Activated T-cell treated with anti-CD3 and anti-CD28 coated beads for 24 hours (primary cell): Measurements from ENCODE around the gene THBS3.

Experiments used
- DNase-seq: peaks from one replicate; pipeline ENCODE4 v3.0.0-alpha.2; 2020; ENCODE audit warnings: low read depth

Gene THBS3

GRCh38 chr1:155187456-155187891 lies 20.2 kb downstream of the THBS3 start:
- no peak for DNase-seq

GRCh38 chr1:155186794-155187455 lies 20.8 kb downstream of the THBS3 start:
- DNase-seq, result no peak

- DNase-seq, result no peak
Measured at GRCh38 chr1:155186067-155186793, 21.5 kb downstream of the THBS3 start.

GRCh38 chr1:155185783-155186066 lies 22.0 kb downstream of the THBS3 start:
- no peak for DNase-seq

- no peak for DNase-seq
Measured at GRCh38 chr1:155184835-155185782, 22.6 kb downstream of the THBS3 start.

- DNase-seq, result no peak
Measured at GRCh38 chr1:155184351-155184811, 23.3 kb downstream of the THBS3 start.

DNA sequence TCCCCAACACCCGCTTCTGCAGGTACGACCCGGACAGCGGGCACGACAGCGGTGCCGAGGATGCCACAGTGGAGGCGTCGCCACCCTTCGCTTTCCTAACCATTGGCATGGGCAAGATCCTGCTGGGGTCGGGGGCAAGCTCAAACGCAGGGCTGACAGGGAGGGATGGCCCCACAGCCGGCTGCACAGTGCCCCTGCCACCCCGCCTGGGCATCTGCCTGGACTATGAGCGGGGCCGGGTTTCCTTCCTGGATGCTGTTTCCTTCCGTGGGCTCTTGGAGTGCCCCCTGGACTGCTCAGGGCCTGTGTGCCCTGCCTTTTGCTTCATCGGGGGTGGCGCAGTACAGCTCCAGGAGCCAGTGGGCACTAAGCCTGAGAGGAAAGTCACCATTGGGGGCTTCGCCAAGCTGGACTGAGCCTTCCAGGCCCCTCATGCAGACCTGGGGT lies 23.9 kb downstream of the THBS3 start:
- DNase-seq, result no peak

DNA sequence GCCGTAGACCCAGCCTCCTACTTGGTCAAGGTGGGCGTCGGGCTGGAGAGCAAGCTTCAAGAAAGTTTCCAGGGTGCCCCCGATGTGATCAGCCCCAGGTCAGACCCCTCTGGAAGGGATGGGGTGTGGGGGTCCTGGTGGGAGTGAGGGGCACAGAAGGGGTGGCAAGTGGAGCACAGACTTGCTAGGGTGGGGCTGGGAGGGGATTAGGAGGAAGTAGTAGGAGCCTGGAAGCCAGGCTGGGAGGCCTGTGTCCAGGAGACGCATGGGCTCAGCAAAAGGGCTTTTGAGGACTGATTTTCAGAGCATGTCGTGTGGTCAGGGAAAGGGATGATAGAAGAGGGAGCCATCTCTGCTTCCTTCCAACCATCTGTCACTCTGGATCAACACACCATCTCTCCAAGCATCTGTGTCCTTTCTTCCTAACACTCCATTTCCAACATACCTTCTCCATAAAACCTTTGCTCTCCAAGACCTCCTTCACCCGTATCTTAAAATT lies 25.6 kb downstream of the THBS3 start:
- DNase-seq, result no peak

GRCh38 chr1:155181371-155182051 lies 26.2 kb downstream of the THBS3 start:
- DNase-seq, result no peak

DNA sequence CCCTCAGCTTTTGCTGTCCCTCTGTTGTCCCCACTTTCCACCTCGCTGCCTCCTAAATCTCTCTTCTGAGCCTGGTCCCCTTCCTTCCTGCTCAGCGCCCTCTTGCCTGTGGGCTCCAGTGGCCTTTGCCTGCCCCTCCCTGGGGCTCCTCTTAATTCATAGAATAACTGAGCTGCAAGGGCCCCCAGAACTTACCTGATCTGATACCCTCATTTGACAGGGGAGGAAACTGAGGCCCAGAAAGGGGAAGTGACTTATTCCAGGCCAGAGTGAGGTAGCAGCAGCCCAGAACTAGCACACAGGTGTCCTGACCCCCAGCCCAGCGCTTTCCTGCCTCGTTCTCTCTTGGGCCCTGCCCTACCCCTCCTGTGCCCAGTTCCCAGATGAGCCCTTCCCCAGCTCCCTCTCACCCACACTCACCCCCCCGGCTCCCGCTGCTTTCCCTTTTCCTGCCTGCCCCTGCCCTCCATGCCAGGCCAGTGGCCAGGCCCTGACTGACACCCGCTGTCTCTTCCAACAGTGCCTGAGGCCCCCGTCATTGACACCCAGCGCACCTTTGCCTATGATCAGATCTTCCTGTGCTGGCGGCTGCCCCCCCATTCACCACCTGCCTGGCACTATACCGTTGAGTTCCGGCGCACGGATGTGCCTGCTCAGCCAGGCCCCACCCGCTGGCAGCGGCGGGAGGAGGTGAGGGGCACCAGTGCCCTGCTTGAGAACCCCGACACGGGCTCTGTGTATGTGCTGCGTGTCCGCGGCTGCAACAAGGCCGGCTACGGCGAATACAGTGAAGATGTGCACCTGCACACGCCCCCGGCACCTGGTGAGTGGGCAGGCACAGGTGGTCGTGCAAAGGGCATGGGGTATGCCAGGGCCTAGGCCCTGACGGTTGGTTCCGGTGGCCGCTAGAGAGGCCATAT lies 28.3 kb downstream of the THBS3 start:
- DNase-seq, result no peak

DNA sequence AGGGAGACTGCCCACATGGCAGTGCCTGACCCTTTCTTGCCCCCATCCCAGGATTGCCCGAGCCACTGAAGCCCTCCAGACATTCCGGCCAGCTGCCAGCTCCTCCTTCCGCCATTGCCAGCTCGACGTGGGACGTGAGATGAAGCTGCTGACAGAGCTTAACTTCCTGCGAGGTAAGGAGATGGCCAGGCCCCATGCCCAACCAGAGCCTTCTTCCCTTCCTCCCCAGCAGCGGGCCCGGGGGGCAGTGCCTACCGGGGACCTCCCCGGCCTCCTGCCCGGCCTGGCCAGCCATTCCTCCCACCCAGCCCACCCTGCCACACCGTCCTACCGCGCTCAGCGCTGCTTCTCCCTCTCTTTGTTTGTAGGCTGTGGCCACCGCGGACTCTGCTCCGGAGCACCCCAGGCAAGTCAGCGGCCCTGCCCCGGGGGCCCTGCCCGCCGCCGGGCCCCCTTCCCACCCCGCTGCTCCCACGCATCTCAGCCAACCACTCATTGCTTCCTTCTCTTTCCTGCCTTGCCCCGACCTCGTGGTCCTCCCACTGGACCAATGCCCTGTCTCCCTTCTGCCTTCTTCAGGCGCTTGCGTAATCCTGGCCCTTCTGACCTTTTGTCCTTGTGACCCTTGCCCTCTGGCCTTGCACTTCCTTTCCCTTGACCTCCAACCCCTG lies 29.1 kb downstream of the THBS3 start:
- DNase-seq, result no peak

GRCh38 chr1:155177918-155178281 lies 29.8 kb downstream of the THBS3 start:
- no peak for DNase-seq

GRCh38 chr1:155177192-155177917 lies 30.3 kb downstream of the THBS3 start:
- no peak for DNase-seq

- peak; percentile 77 for DNase-seq
Measured at GRCh38 chr1:155176544-155177071, 31.1 kb downstream of the THBS3 start.

GRCh38 chr1:155175927-155176371 lies 31.7 kb downstream of the THBS3 start:
- no peak for DNase-seq

DNA sequence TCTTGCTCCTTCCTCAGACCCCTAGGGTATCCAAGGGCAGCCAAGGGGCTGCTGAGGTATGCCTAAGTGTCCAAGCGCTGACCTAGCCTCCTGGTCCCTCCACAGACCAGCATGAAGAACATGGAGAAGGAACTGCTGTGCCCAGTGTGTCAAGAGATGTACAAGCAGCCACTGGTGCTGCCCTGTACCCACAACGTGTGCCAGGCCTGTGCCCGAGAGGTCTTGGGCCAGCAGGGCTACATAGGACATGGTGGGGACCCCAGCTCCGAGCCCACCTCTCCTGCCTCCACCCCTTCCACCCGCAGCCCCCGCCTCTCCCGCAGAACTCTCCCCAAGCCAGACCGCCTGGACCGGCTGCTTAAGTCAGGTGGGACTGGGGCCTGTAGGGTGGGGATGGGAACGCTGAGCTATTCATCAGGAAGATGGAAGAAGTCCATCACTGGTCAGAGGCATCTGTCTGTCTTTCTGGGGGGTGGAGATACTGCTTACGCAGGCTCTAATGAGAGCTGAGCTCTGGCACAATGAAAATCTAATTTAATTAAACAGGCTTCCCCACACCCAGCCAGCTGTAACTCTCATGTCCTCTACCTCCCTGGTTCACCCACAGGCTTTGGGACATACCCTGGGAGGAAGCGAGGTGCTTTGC lies 32.3 kb downstream of the THBS3 start:
- no peak for DNase-seq

- DNase-seq, result no peak
Measured at GRCh38 chr1:155174324-155175280, 33.1 kb downstream of the THBS3 start.
